GM19463 (cell line): ENCODE data around the gene GCN1.

ENCODE experiments used
- ATAC-seq: cut with Tn5 transposase; IDR thresholded peaks from one replicate; pipeline ENCODE4 v1.9.1; 2021; ENCODE audit warnings: mild to moderate bottlenecking, moderate library complexity; ENCODE audit not compliant: unreplicated experiment

The GCN1 gene

DNA sequence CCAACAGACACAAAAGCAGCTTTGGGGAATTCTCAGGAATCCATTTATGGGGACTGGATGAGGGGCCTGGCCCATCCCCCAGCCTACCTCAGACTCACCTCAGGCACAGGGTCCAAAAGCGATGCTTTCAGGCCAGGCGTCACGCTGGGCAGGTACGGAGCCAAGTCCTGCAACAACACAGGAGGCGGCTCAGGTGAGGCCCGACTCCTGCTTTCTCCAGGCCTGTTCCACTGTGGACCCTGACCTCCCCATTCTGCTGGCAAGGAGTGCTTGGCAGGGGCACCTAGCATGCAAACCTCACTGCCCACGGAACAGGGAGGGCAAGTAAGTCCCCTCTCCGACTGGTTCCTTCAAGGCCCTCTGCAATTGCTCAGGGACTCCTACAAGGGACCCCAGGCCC, 49.4 kb downstream of the GCN1 start:
- no peak for ATAC-seq

GRCh38 chr12:120144215-120144614, 50.3 kb downstream of the GCN1 start:
- ATAC-seq: no peak

GRCh38 chr12:120142231-120142877, 52.2 kb downstream of the GCN1 start:
- ATAC-seq: no peak

- ATAC-seq: no peak
These were observed 53.2 kb downstream of the GCN1 start for GRCh38 chr12:120141336-120141735.

- no peak for ATAC-seq
These were observed 53.9 kb downstream of the GCN1 start for GRCh38 chr12:120140603-120141002.

- ATAC-seq: no peak
These were observed 54.6 kb downstream of the GCN1 start for GRCh38 chr12:120139958-120140357.

- ATAC-seq: no peak
These were observed 56.1 kb downstream of the GCN1 start for GRCh38 chr12:120138366-120138765.

DNA sequence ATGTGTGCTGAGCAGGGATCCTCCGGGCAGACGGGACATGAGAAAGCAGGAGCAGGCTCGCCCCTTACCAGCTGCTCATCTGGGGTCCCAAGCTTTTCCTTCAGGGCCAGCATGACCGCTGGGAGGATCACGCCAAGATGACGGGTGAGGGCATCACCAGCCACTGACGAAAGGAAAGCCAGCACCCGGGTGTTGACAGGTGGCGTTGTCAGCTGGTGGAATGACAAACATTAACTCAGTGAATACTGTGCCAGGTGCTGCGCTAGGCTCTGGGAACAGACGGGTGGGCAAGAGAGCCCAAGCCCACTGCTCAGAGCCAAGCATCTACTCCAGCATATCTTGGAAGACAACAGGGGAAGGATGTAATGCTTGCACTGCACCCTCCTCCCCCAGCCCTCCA, 56.7 kb downstream of the GCN1 start:
- ATAC-seq: no peak

DNA sequence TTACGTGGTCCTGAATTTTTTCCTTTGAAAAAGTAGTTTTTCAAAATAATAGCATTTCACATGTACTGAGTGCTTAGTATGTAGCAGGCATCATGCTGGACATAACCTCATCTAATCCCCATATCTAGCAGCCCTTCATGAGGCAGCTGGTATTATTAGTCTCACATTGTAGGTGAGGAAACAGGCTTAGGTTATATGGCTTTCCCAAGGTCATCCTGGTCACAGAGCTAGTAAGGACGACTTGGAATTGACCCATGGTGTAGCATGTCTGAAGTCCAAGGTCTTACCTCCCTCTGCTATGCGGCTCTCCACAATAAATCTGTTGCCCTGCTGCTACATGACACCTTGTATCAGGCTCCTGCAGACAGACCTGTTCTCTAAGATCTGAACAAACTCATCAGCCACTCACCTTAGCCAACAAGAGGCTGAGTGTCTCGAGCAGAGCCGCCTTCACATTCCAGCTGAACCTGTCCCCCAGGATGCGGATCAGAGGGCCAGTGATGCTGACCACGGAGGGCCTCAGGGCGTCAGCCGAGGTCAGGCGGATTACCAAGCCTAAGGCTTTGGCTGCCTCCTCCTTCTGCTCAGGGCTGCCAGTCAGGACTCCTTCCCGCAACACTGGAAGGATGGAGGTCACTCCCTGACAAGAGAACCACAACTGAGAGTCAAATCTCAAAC, 58.3 kb downstream of the GCN1 start:
- no peak for ATAC-seq

- no peak for ATAC-seq
These were observed 60.1 kb downstream of the GCN1 start for GRCh38 chr12:120134307-120134980.

GRCh38 chr12:120132863-120133385, 61.6 kb downstream of the GCN1 start:
- ATAC-seq: peak; percentile 87

GRCh38 chr12:120132054-120132836, 62.3 kb downstream of the GCN1 start:
- ATAC-seq: no peak

DNA sequence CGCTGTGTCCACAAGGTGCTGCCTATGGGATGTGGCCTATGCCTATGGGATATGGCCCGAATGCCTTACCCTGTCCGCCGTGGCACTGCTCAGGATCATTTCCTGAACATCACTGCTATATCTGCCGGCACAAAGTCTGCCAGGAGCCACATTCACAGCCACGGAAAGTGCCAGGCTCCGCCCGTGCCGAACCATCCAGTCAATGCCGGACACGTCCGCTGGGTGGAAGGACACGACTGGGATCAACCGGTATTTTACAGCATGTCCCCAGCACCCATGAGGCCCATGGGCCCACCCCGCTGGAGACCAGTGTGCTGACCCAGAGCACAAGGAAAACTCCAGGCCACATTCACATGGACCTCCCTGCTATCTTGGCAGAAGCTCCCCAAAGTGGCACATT, 63.4 kb downstream of the GCN1 start:
- ATAC-seq: no peak

GRCh38 chr12:120130011-120130410, 64.5 kb downstream of the GCN1 start:
- ATAC-seq: no peak

- ATAC-seq: no peak
These were observed 67.9 kb downstream of the GCN1 start for GRCh38 chr12:120126635-120127005.

DNA sequence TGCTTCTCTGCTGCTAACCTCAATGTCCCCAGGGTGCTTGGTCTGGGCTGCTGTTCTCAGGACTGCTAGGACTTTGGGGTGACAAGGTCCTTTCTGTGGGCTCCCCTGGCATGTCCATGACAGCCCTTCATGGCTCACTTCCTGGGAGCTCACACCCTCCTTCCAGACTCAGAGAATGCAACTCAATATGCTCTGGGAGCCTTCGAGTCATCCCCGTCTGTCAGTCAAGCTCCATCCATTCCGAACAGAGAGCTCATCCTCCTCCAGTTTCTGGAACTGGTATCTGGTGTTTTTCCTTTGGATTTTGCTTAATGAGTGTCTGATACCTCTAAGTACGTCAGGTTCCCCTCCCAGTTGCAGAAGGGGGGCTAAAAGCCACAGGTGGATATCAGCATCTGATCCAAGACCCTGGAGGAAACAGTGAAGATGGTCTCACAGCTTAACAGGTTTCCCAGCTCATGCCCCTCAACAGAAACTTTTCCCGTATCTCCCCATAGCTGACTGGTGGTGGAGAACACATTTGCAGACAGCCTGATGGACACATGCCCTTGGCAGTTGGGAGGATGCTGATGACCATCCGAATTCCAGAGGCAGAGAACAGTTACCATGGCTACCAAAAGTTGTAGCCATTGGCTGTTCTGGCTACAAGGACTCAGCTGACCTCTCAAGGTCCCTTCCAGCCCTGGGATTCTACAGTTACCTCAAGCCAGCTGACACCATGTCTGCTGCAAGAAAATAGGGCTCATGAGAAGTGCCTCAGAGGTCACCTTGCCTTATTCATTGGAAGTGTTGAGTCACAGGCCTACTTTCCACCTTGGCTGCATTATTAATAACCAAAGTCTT, 68.5 kb downstream of the GCN1 start:
- ATAC-seq: no peak

GRCh38 chr12:120125029-120125428, 69.5 kb downstream of the GCN1 start:
- no peak for ATAC-seq

- peak; percentile 38 for ATAC-seq
These were observed 72.7 kb downstream of the GCN1 start for GRCh38 chr12:120121766-120122293.

GRCh38 chr12:120121343-120121742, 73.2 kb downstream of the GCN1 start:
- no peak for ATAC-seq
